NCI-H2171 treated with DMSO at 0.1 percent for 48 hours (cell line): ENCODE results near the gene BBOX1.

Experiments
- DNase-seq: peaks from one replicate; lab custom pipeline; 2025; lab: John Stamatoyannopoulos, UW

Gene BBOX1

GRCh38 chr11:27025957-27026733 lies 14.5 kb upstream of the BBOX1 start:
- no peak for DNase-seq

GRCh38 chr11:27028561-27028965 lies 12.1 kb upstream of the BBOX1 start:
- no peak for DNase-seq

GRCh38 chr11:27029966-27030365 lies 10.6 kb upstream of the BBOX1 start:
- DNase-seq: no peak

GRCh38 chr11:27031754-27032153 lies 8.9 kb upstream of the BBOX1 start:
- no peak for DNase-seq

GRCh38 chr11:27039873-27040272 lies 742 bp upstream of the BBOX1 start:
- DNase-seq: no peak

- DNase-seq: no peak
These were observed 705 bp downstream of the BBOX1 start for GRCh38 chr11:27041141-27041899.

GRCh38 chr11:27046956-27047355 lies 6.3 kb downstream of the BBOX1 start:
- no peak for DNase-seq

- DNase-seq: no peak
These were observed 12.1 kb downstream of the BBOX1 start for GRCh38 chr11:27052668-27053067.

GRCh38 chr11:27055065-27055682 lies 14.6 kb downstream of the BBOX1 start:
- no peak for DNase-seq

- DNase-seq: no peak
These were observed 16.6 kb downstream of the BBOX1 start for GRCh38 chr11:27057091-27057780.

GRCh38 chr11:27058456-27058855 lies 17.8 kb downstream of the BBOX1 start:
- DNase-seq: no peak

- no peak for DNase-seq
These were observed 18.8 kb downstream of the BBOX1 start for GRCh38 chr11:27059431-27059830.

GRCh38 chr11:27060816-27061460 lies 20.3 kb downstream of the BBOX1 start:
- DNase-seq: no peak

GRCh38 chr11:27061461-27061821 lies 20.8 kb downstream of the BBOX1 start:
- DNase-seq: no peak

GRCh38 chr11:27064086-27064485 lies 23.5 kb downstream of the BBOX1 start:
- no peak for DNase-seq

GRCh38 chr11:27075192-27075591 lies 34.6 kb downstream of the BBOX1 start:
- DNase-seq: no peak

- DNase-seq: no peak
These were observed 35.0 kb downstream of the BBOX1 start for GRCh38 chr11:27075655-27076054.

- DNase-seq: peak; percentile 91
These were observed 35.5 kb downstream of the BBOX1 start for GRCh38 chr11:27076121-27076589.

- no peak for DNase-seq
These were observed 40.4 kb downstream of the BBOX1 start for GRCh38 chr11:27081056-27081455.

- no peak for DNase-seq
These were observed 42.6 kb downstream of the BBOX1 start for GRCh38 chr11:27083241-27083640.

- no peak for DNase-seq
These were observed 43.2 kb downstream of the BBOX1 start for GRCh38 chr11:27083782-27084181.

- DNase-seq: no peak
These were observed 43.9 kb downstream of the BBOX1 start for GRCh38 chr11:27084518-27084917.
